K562 (cell line): Measurements from ENCODE around the gene FUT8. TPM values are rescaled to one million over a fixed set of nuclear protein-coding genes. Genes with fewer than 3 reads are reported as not detected.

Source experiments
- ATAC-seq: fragments of 200-7000 bp; cut with Tn5 transposase; 3 replicates; pipeline ENCODE4 v1.9.1; 2020; ENCODE audit warnings: moderate library complexity
- BruUV-seq: library from RNA; stranded (reverse); fragments of 400-500 nt; replicated peaks from 2 replicates; lab custom pipeline; 2021; lab: Mats Ljungman, UMichigan
- CTCF ChIA-PET: fragments of 300-600 bp; formaldehyde crosslinking; extraction: SDS; loops from one replicate; lab custom pipeline; 2021; ENCODE audit warnings: low intra/inter-chr PET ratio; lab: Yijun Ruan, JAX
- POLR2A ChIA-PET: fragments of 300-600, 350-650 bp; sonication (Branson Sonifier 250); formaldehyde crosslinking; extraction: SDS; loops from one replicate; lab custom pipeline; 2021; ENCODE audit warnings: antibody characterized with exemption, inconsistent platforms; lab: Yijun Ruan, JAX
- DNase-seq, 4 experiments: peaks; one replicate each; pipeline versions ENCODE4 v3.0.0 to v3.0.0-alpha.2; 2011 to 2018; ENCODE audit warnings: low spot score in 3 of 4, mixed read lengths in 3 of 4; ENCODE audit errors: extremely low read depth in 1 of 4
- FAIRE-seq: peaks from 2 replicates; lab custom pipeline; 2011; peaks lifted over from hg19 to GRCh38; lab: Jason Lieb, UNC
- H2AFZ ChIP-seq: 2 replicates; pipeline ENCODE4 v1.6.0; 2011; ENCODE audit warnings: low read depth, low read length, control low read depth, inconsistent platforms
- H3K27ac ChIP-seq: fragments of 200-600 bp; 3 replicates; pipeline ENCODE4 v1.8.0; 2011; ENCODE audit warnings: low read depth, mild to moderate bottlenecking, control low read depth, inconsistent platforms, low read length, moderate library complexity, mixed read lengths; ENCODE audit errors: extremely low read depth
- H3K27me3 ChIP-seq, 2 experiments: fragments of 300-600 bp in 1 of 2; 2 replicates in 1 of 2; 3 replicates in 1 of 2; pipeline versions ENCODE4 v1.6.0 to v1.8.0; 2011; ENCODE audit warnings: inconsistent platforms in 2 of 2, low read length in 2 of 2, mild to moderate bottlenecking in 1 of 2, mixed read lengths in 1 of 2, moderate library complexity in 1 of 2; ENCODE audit not compliant: control insufficient read depth in 2 of 2, insufficient read depth in 2 of 2
- H3K36me3 ChIP-seq: fragments of 300-600 bp; 3 replicates; pipeline ENCODE4 v1.8.0; 2011; ENCODE audit warnings: mild to moderate bottlenecking, low read length, inconsistent platforms; ENCODE audit not compliant: control insufficient read depth, insufficient read depth
- H3K4me1 ChIP-seq, 2 experiments: fragments of 200-600 bp in 1 of 2; replicated peaks in 1 of 2; 2 replicates in 1 of 2; 3 replicates in 1 of 2; pipeline versions ENCODE4 v1.5.1 to v1.8.0; 2011; ENCODE audit warnings: inconsistent platforms in 2 of 2, low read length in 2 of 2, mild to moderate bottlenecking in 1 of 2, mixed read lengths in 1 of 2, moderate library complexity in 1 of 2; ENCODE audit not compliant: control insufficient read depth in 2 of 2, insufficient read depth in 2 of 2
- H3K4me2 ChIP-seq: 2 replicates; pipeline ENCODE4 v1.6.1; 2011; ENCODE audit warnings: low read length, control low read depth, inconsistent platforms, mixed read lengths; ENCODE audit not compliant: insufficient read depth
- H3K4me3 ChIP-seq: fragments of 200-600 bp; sonication (generic), shearing (Covaris generic); 2 replicates; pipeline ENCODE4 v1.5.1; 2016; ENCODE audit warnings: control low read depth, inconsistent platforms
- H3K79me2 ChIP-seq: fragments of 200-600 bp; 3 replicates; pipeline ENCODE4 v1.8.0; 2011; ENCODE audit warnings: low read length, inconsistent platforms; ENCODE audit not compliant: control insufficient read depth, insufficient read depth
- H3K9ac ChIP-seq, 2 experiments: 2 replicates each; pipeline versions ENCODE4 v1.6.0 to v1.6.1; 2011; ENCODE audit warnings: low read depth in 2 of 2, low read length in 2 of 2, control low read depth in 1 of 2, inconsistent platforms in 1 of 2, mild to moderate bottlenecking in 1 of 2, mixed read lengths in 1 of 2; ENCODE audit not compliant: insufficient read depth in 1 of 2
- H3K9me1 ChIP-seq: one replicate; pipeline ENCODE4 v1.6.0; 2011; ENCODE audit warnings: inconsistent platforms, mild to moderate bottlenecking, low read length, moderate library complexity; ENCODE audit not compliant: control insufficient read depth, insufficient read depth
- H3K9me3 ChIP-seq: replicated peaks from 2 replicates; pipeline ENCODE4 v1.5.1; 2011; ENCODE audit warnings: low read depth, low read length, inconsistent platforms; ENCODE audit not compliant: control insufficient read depth, insufficient read depth
- H4K20me1 ChIP-seq: replicated peaks from 2 replicates; pipeline ENCODE4 v1.6.1; 2011; ENCODE audit warnings: low read length, inconsistent platforms, mixed read lengths; ENCODE audit not compliant: control insufficient read depth, insufficient read depth
- GATAD2B ChIP-seq: fragments of 450-650 bp; IDR thresholded peaks from 2 replicates; pipeline ENCODE4 v1.6.1; 2017; ENCODE audit warnings: mild to moderate bottlenecking, borderline replicate concordance
- HOXB6 ChIP-seq: fragments of 250-450 bp; sonication (Bioruptor Pico); IDR thresholded peaks from 2 replicates; pipeline ENCODE4 v1.5.1; 2022; ENCODE audit warnings: mild to moderate bottlenecking, borderline replicate concordance
- MEIS2 ChIP-seq: fragments of 450-650 bp; IDR thresholded peaks from 2 replicates; pipeline ENCODE4 v1.6.1; 2014; ENCODE audit warnings: mild to moderate bottlenecking; ENCODE audit not compliant: partially characterized antibody
- NR3C1 ChIP-seq: sonication (generic); formaldehyde crosslinking; IDR thresholded peaks from 2 replicates; pipeline ENCODE4 v1.8.1; 2022; ENCODE audit warnings: missing genetic modification reagents
- SP2 ChIP-seq: IDR thresholded peaks from 2 replicates; pipeline ENCODE4 v1.6.1; 2011; ENCODE audit warnings: mild to moderate bottlenecking, low read depth, low read length, moderate library complexity; ENCODE audit not compliant: poor library complexity, severe bottlenecking; ENCODE audit errors: extremely low read depth
- TCF3 ChIP-seq: sonication (generic); formaldehyde crosslinking; IDR thresholded peaks from 2 replicates; pipeline ENCODE4 v1.4.0; 2020; ENCODE audit warnings: mild to moderate bottlenecking, missing genetic modification reagents
- TEAD4 ChIP-seq, 2 experiments: sonication (generic) in 1 of 2; formaldehyde crosslinking in 1 of 2; IDR thresholded peaks; 2 replicates each; pipeline versions ENCODE4 v1.6.1 to v1.8.0; 2012 to 2022; ENCODE audit warnings: borderline replicate concordance in 1 of 2, inconsistent platforms in 1 of 2, low read length in 1 of 2, mild to moderate bottlenecking in 1 of 2, missing genetic modification reagents in 1 of 2
- ZNF551 ChIP-seq: fragments of 250-450 bp; sonication (Bioruptor Pico); IDR thresholded peaks from 2 replicates; pipeline ENCODE4 v1.5.0; 2021; ENCODE audit warnings: mild to moderate bottlenecking, moderate library complexity
- WGBS: fragments of 100-300 bp; shearing (Covaris generic); methylation state at CpG from one replicate; pipeline ENCODE4 v1.1.6; 2016; ENCODE audit warnings: low coverage, mixed read lengths; ENCODE audit not compliant: insufficient coverage; ENCODE audit errors: missing lambda C conversion rate; 5-methylcytosine and 5-hydroxymethylcytosine counted together
- in situ Hi-C: fragments of 300-500 bp; cut with MboI; formaldehyde crosslinking; loops from 4 replicates; pipeline ENCODE4 v1.15.0; 2018; ENCODE audit warnings: inconsistent platforms, mixed read lengths
- intact Hi-C: fragments of 100-400 bp; cut with micrococcal nuclease; formaldehyde crosslinking; loops from 2 replicates; pipeline ENCODE4 v1.14.2; 2022
- polyA plus RNA-seq, 8 experiments: library from polyadenylated mRNA; depleted of rRNA in 4 of 8; stranded (reverse) in 5 of 8; unstranded in 3 of 8; fragments of >200 nt; fragmentation: Nextera tagmentation in 2 of 8; fragmentation: Illumina TruSeq in 1 of 8; extraction: Ambion mirVana in 2 of 8; extraction: Trizol in 1 of 8; gene quantifications; 2 replicates each; pipeline versions ENCODE4 v1.2.1 to v1.2.3, GENCODE V29; 2011 to 2014; ENCODE audit warnings: inconsistent platforms in 1 of 8, missing spikeins in 1 of 8
- total RNA-seq, 7 experiments: library from RNA; depleted of rRNA in 6 of 7; stranded (reverse); fragments of >200 nt in 6 of 7; fragmentation: Illumina TruSeq in 2 of 7; extraction: Trizol in 2 of 7; gene quantifications; 2 replicates each; pipeline versions ENCODE4 v1.2.1 to v1.2.3, GENCODE V29; 2011 to 2021; ENCODE audit warnings: low replicate concordance in 1 of 7
- TF ChIP-seq, protein P1 (sequence below): fragments of 450-650 bp; IDR thresholded peaks from 2 replicates; pipeline ENCODE4 v1.6.1; 2017; ENCODE audit warnings: antibody characterized with exemption, mild to moderate bottlenecking
- TF ChIP-seq, protein P2 (sequence below): fragments of 250-450 bp; sonication (Bioruptor Pico); IDR thresholded peaks from 2 replicates; pipeline ENCODE4 v1.5.0; 2020; ENCODE audit warnings: mild to moderate bottlenecking, borderline replicate concordance

The FUT8 gene
- total and polyA plus RNA-seq, 9 of the 15 experiments (the other 6 are each of a cell fraction or from before 2014, with no cell fraction given) = 4.1 to 15.2 (median 7.8) TPM

DNA sequence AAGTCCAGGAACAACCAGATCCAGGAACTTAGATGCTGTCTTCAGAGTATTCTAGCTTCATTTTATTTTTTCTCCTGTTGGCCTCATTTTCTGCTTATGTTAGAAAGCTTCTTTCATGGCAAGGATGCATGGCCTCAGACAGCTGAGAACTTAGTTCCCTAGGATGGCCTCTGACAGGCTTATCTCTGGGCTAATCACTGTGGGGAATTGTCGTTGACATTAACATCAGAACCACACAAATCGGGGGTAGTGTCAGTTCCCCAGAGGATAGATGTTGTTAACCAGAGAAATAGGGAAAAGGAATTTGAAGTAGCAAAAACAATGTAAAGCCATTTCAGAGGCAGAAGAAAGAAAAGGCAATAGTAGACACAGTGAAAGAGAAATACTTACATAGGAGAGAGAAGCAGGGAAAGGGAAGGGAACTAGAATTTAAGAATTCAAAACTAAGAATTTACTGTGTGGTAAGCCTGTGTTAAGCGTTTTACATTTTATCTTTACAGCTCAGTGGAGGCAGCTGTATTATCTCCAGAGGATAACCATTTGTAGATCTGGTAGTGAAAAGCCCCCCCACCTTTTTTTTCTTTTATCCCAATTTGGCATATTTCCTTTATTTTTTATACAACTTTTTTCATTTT is 21.8 kb downstream of the FUT8 start:
- H3K9me3 ChIP-seq = no peaks in the 10 kb centered on the region; the same call in none of the 2 replicates
- FAIRE-seq = peak; percentile 69
- H3K9ac ChIP-seq = peak overlapping the region in 1 of 2 experiments; percentile 52; a peak in 1 of 4 replicates
- ChIA-PET POLR2A (interaction anchor here (0.6 to 1.0 kb wide), 2 partner anchors 19 to 203 kb away, joined by 3 read pairs; no protein-coding TSS in a partner anchor), CTCF (interaction anchor here (0.6 kb wide), 1 partner anchor 79 kb away, joined by 3 read pairs; no protein-coding TSS in a partner anchor)
- BruUV-seq = no TSS peak
- in situ Hi-C loops (no loop called here), intact Hi-C loops (no loop called here)
- DNase-seq = peak in 2 of 4 experiments; percentile 20 to 53
- 0 out of 2 replicates have a peak overlapping the region, but pooled peaks have one; percentile 69 for H2AFZ ChIP-seq
- peaks cover 6 to 48% of the 10 kb centered on the region in 2 experiments; a peak in 4 of 5 replicates for H3K4me1 ChIP-seq
- no peaks in the 10 kb centered on the region for H3K27me3 ChIP-seq
- WGBS = 0% methylated on average over 3 of the region's 3 CpGs
- H4K20me1 ChIP-seq = no peaks in the 10 kb centered on the region
- H3K27ac ChIP-seq = peak overlapping the region; percentile 76
- H3K36me3 ChIP-seq = no peaks in the 10 kb centered on the region
- H3K4me2 ChIP-seq = peak overlapping the region; percentile 56
- ATAC-seq = peak; percentile 20; the same call in 2 of the 3 replicates
- H3K4me3 ChIP-seq = no peak overlapping the region
- H3K79me2 ChIP-seq = peaks cover 30% of the 10 kb centered on the region
- no peaks in the 10 kb centered on the region for H3K9me1 ChIP-seq
- TF ChIP-seq, protein P1, sequence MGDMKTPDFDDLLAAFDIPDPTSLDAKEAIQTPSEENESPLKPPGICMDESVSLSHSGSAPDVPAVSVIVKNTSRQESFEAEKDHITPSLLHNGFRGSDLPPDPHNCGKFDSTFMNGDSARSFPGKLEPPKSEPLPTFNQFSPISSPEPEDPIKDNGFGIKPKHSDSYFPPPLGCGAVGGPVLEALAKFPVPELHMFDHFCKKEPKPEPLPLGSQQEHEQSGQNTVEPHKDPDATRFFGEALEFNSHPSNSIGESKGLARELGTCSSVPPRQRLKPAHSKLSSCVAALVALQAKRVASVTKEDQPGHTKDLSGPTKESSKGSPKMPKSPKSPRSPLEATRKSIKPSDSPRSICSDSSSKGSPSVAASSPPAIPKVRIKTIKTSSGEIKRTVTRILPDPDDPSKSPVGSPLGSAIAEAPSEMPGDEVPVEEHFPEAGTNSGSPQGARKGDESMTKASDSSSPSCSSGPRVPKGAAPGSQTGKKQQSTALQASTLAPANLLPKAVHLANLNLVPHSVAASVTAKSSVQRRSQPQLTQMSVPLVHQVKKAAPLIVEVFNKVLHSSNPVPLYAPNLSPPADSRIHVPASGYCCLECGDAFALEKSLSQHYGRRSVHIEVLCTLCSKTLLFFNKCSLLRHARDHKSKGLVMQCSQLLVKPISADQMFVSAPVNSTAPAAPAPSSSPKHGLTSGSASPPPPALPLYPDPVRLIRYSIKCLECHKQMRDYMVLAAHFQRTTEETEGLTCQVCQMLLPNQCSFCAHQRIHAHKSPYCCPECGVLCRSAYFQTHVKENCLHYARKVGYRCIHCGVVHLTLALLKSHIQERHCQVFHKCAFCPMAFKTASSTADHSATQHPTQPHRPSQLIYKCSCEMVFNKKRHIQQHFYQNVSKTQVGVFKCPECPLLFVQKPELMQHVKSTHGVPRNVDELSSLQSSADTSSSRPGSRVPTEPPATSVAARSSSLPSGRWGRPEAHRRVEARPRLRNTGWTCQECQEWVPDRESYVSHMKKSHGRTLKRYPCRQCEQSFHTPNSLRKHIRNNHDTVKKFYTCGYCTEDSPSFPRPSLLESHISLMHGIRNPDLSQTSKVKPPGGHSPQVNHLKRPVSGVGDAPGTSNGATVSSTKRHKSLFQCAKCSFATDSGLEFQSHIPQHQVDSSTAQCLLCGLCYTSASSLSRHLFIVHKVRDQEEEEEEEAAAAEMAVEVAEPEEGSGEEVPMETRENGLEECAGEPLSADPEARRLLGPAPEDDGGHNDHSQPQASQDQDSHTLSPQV = no peak
- TF ChIP-seq MEIS2 (peak; percentile 51), HOXB6 (CRISPR knock-in tag) (no peak), GATAD2B (no peak), TEAD4 (IDR thresholded peaks at IDR 0.05; ENCODE audit: low read length) (0 out of 2 replicates have a peak, but pooled peaks have one; percentile 24), TEAD4 (CRISPR knock-in tag; IDR thresholded peaks at IDR 0.05; ENCODE audit: borderline replicate concordance) (no peak), ZNF551 (CRISPR knock-in tag) (no peak), TCF3 (CRISPR knock-in tag) (peak; percentile 17; the same call in 1 of the 2 replicates), SP2 (no peak), NR3C1 (no peak)
- TF ChIP-seq, protein P2, sequence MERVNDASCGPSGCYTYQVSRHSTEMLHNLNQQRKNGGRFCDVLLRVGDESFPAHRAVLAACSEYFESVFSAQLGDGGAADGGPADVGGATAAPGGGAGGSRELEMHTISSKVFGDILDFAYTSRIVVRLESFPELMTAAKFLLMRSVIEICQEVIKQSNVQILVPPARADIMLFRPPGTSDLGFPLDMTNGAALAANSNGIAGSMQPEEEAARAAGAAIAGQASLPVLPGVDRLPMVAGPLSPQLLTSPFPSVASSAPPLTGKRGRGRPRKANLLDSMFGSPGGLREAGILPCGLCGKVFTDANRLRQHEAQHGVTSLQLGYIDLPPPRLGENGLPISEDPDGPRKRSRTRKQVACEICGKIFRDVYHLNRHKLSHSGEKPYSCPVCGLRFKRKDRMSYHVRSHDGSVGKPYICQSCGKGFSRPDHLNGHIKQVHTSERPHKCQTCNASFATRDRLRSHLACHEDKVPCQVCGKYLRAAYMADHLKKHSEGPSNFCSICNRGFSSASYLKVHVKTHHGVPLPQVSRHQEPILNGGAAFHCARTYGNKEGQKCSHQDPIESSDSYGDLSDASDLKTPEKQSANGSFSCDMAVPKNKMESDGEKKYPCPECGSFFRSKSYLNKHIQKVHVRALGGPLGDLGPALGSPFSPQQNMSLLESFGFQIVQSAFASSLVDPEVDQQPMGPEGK = no peak
